GM21447 (cell line): Measurements from ENCODE around the gene AP4S1.
"Not testable (repeated sequence)": the region's sequence is repeated elsewhere in the genome, so short reads cannot be mapped to it uniquely, and the experiment has no call there.

ENCODE experiments used
- ATAC-seq: cut with Tn5 transposase; IDR thresholded peaks from one replicate; pipeline ENCODE4 v1.9.1; 2021; ENCODE audit not compliant: unreplicated experiment

AP4S1 gene

GRCh38 chr14:31004007-31004406 is 21.4 kb upstream of the AP4S1 start:
- ATAC-seq, result not testable (repeated sequence)

GRCh38 chr14:31006703-31007102 is 18.7 kb upstream of the AP4S1 start:
- no peak for ATAC-seq

GRCh38 chr14:31009836-31010574 is 15.4 kb upstream of the AP4S1 start:
- ATAC-seq, result no peak

- ATAC-seq, result no peak
Observed at GRCh38 chr14:31010935-31011334, 14.5 kb upstream of the AP4S1 start.

- no peak for ATAC-seq
Observed at GRCh38 chr14:31013841-31014240, 11.6 kb upstream of the AP4S1 start.

- ATAC-seq, result no peak
Observed at GRCh38 chr14:31018057-31018645, 7.3 kb upstream of the AP4S1 start.

- no peak for ATAC-seq
Observed at GRCh38 chr14:31020834-31021575, 4.4 kb upstream of the AP4S1 start.

GRCh38 chr14:31021576-31021949 is 3.9 kb upstream of the AP4S1 start:
- ATAC-seq, result no peak

- ATAC-seq, result no peak
Observed at GRCh38 chr14:31022386-31022785, 3.1 kb upstream of the AP4S1 start.

- ATAC-seq, result no peak
Observed at GRCh38 chr14:31024010-31024480, 1.4 kb upstream of the AP4S1 start.

GRCh38 chr14:31024577-31025366 is 677 bp upstream of the AP4S1 start:
- ATAC-seq, result no peak

GRCh38 chr14:31026077-31026449 is 614 bp downstream of the AP4S1 start, which contains the start of gene STRN3:
Gene STRN3, minus strand, starts transcription at chr14:31026379. Its CDS starts 194 bp downstream, at chr14:31026185.
- ATAC-seq, result no peak

GRCh38 chr14:31026450-31027235 is 1.2 kb downstream of the AP4S1 start:
- peak; percentile 89 for ATAC-seq

GRCh38 chr14:31027847-31028246 is 2.4 kb downstream of the AP4S1 start:
- no peak for ATAC-seq

GRCh38 chr14:31029016-31029970 is 3.8 kb downstream of the AP4S1 start:
- no peak for ATAC-seq

- no peak for ATAC-seq
Observed at GRCh38 chr14:31030469-31030868, 5.0 kb downstream of the AP4S1 start.

- no peak for ATAC-seq
Observed at GRCh38 chr14:31036552-31036951, 11.1 kb downstream of the AP4S1 start.

- ATAC-seq, result no peak
Observed at GRCh38 chr14:31037709-31038221, 12.3 kb downstream of the AP4S1 start.
